Fibroblast of villous mesenchyme (primary cell): ENCODE measurements around the gene OTUB2. TPM values are rescaled to one million over a fixed set of nuclear protein-coding genes. Genes with fewer than 3 reads are reported as not detected.

Experiments used
- DNase-seq: peaks from one replicate; pipeline ENCODE4 v3.0.0-alpha.2; 2010; ENCODE audit warnings: low read depth
- H3K4me3 ChIP-seq: 2 replicates; pipeline ENCODE4 v1.5.1; 2011; ENCODE audit warnings: low read depth, mild to moderate bottlenecking, low read length
- CTCF ChIP-seq: IDR thresholded peaks from 2 replicates; pipeline ENCODE4 v1.5.1; 2012; ENCODE audit warnings: low read depth, mild to moderate bottlenecking, low read length; ENCODE audit not compliant: insufficient read depth
- total RNA-seq: library from RNA; depleted of rRNA; stranded (reverse); fragments of >200 nt; gene quantifications from 2 replicates; pipeline ENCODE4 v1.2.3, GENCODE V29; 2012

Gene OTUB2
- total RNA-seq, 1 donor, result 1.3 TPM

- no peak for TF ChIP-seq CTCF
- H3K4me3 ChIP-seq, result no peak overlapping the region
- DNase-seq, result no peak
Measured at GRCh38 chr14:94001016-94001415, 25.1 kb upstream of the OTUB2 start.

GRCh38 chr14:94001501-94002396 lies 24.4 kb upstream of the OTUB2 start:
- TF ChIP-seq CTCF, result peak; percentile 96
- no peak overlapping the region for H3K4me3 ChIP-seq
- DNase-seq, result peak; percentile 66

- no peak overlapping the region for H3K4me3 ChIP-seq
- no peak for DNase-seq
- no peak for TF ChIP-seq CTCF
Measured at GRCh38 chr14:94003397-94003796, 22.7 kb upstream of the OTUB2 start.

- no peak for DNase-seq
- TF ChIP-seq CTCF, result no peak
- H3K4me3 ChIP-seq, result no peak overlapping the region
Measured at GRCh38 chr14:94004015-94004414, 22.1 kb upstream of the OTUB2 start.

GRCh38 chr14:94005324-94006073 lies 20.6 kb upstream of the OTUB2 start:
- no peak for DNase-seq
- no peak overlapping the region for H3K4me3 ChIP-seq
- peak; percentile 43 for TF ChIP-seq CTCF

- no peak for DNase-seq
Measured at GRCh38 chr14:94008234-94008633, 17.9 kb upstream of the OTUB2 start.

More at GRCh38 chr14:94008234-94008633, 17.9 kb upstream of the OTUB2 start:
- TF ChIP-seq CTCF, result no peak
- no peak overlapping the region for H3K4me3 ChIP-seq
